GM12878 (cell line): Measurements from ENCODE around the gene GNG12. TPM values are rescaled to one million over a fixed set of nuclear protein-coding genes. Genes with fewer than 3 reads are reported as not detected.

Experiments used
- ATAC-seq: fragments of 200-7000 bp; cut with Tn5 transposase; 3 replicates; pipeline ENCODE4 v1.9.1; 2020; ENCODE audit warnings: mild to moderate bottlenecking, moderate library complexity
- BruUV-seq: library from RNA; stranded (reverse); fragments of 400-500 nt; replicated peaks from 2 replicates; lab custom pipeline; 2021; lab: Mats Ljungman, UMichigan
- CTCF ChIA-PET: fragments of 300-600 bp; sonication (Branson Sonifier 250); formaldehyde crosslinking; extraction: SDS; loops from one replicate; lab custom pipeline; 2021; ENCODE audit warnings: inconsistent platforms; lab: Yijun Ruan, JAX
- POLR2A ChIA-PET: fragments of 350-600 bp; formaldehyde crosslinking; extraction: SDS; loops from one replicate; lab custom pipeline; 2021; ENCODE audit warnings: inconsistent platforms; lab: Charles Lee
- RAD21 ChIA-PET: fragments of 300-600 bp; sonication (Branson Sonifier 250); formaldehyde crosslinking; loops from one replicate; lab custom pipeline; 2023; ENCODE audit warnings: antibody characterized with exemption; ENCODE audit not compliant: unreplicated experiment; lab: Charles Lee
- SMC1A ChIA-PET: fragments of 300-600 bp; sonication (Branson Sonifier 250); formaldehyde crosslinking; loops from one replicate; lab custom pipeline; 2023; ENCODE audit not compliant: unreplicated experiment, uncharacterized antibody; lab: Charles Lee
- DNase-seq: peaks from one replicate; pipeline ENCODE4 v3.0.0-alpha.2; 2011; ENCODE audit warnings: low read depth, low spot score
- FAIRE-seq: peaks from 3 replicates; lab custom pipeline; 2011; peaks lifted over from hg19 to GRCh38; lab: Jason Lieb, UNC
- H2AFZ ChIP-seq: 2 replicates; pipeline ENCODE4 v1.6.0; 2011; ENCODE audit warnings: low read depth, low read length, control low read depth; ENCODE audit not compliant: control insufficient read depth
- H3K27ac ChIP-seq: 2 replicates; pipeline ENCODE4 v1.5.1; 2011; ENCODE audit warnings: control low read depth; ENCODE audit not compliant: control insufficient read depth, insufficient read depth
- H3K27me3 ChIP-seq, 2 experiments: replicated peaks in 1 of 2; 2 replicates each; pipeline versions ENCODE4 v1.6.0 to v1.6.1; 2011; ENCODE audit warnings: low read length in 1 of 2; ENCODE audit not compliant: control insufficient read depth in 2 of 2, insufficient read depth in 2 of 2
- H3K36me3 ChIP-seq, 2 experiments: 2 replicates each; pipeline ENCODE4 v1.5.1; 2011; ENCODE audit warnings: low read length in 1 of 2; ENCODE audit not compliant: control insufficient read depth in 2 of 2, insufficient read depth in 2 of 2
- H3K4me1 ChIP-seq: 2 replicates; pipeline ENCODE4 v1.6.1; 2011; ENCODE audit warnings: mild to moderate bottlenecking, low read length, moderate library complexity, mixed read lengths; ENCODE audit not compliant: control insufficient read depth, insufficient read depth
- H3K4me2 ChIP-seq: 2 replicates; pipeline ENCODE4 v1.6.0; 2011; ENCODE audit warnings: control low read depth; ENCODE audit not compliant: control insufficient read depth, insufficient read depth
- H3K4me3 ChIP-seq: fragments of 200-600 bp; sonication (generic); 2 replicates; pipeline ENCODE4 v1.5.1; 2016
- H3K79me2 ChIP-seq: 2 replicates; pipeline ENCODE4 v1.6.0; 2011; ENCODE audit warnings: low read length; ENCODE audit not compliant: control insufficient read depth, insufficient read depth
- H3K9ac ChIP-seq: 2 replicates; pipeline ENCODE4 v1.8.0; 2011; ENCODE audit warnings: low read length, control low read depth, mixed read lengths; ENCODE audit not compliant: control insufficient read depth, insufficient read depth
- H3K9me3 ChIP-seq: replicated peaks from 3 replicates; pipeline ENCODE4 v1.5.1; 2011; ENCODE audit warnings: mild to moderate bottlenecking, low read length; ENCODE audit not compliant: control insufficient read depth, insufficient read depth
- H4K20me1 ChIP-seq: 2 replicates; pipeline ENCODE4 v1.6.0; 2011; ENCODE audit not compliant: control insufficient read depth, insufficient read depth
- ATF7 ChIP-seq: fragments of 450-650 bp; IDR thresholded peaks from 2 replicates; pipeline ENCODE4 v1.6.1; 2016; ENCODE audit warnings: low read depth, mild to moderate bottlenecking
- BCL11A ChIP-seq: IDR thresholded peaks from 2 replicates; pipeline ENCODE4 v1.6.1; 2011; ENCODE audit warnings: low read depth, low read length
- EED ChIP-seq: sonication (generic); IDR thresholded peaks from 2 replicates; pipeline ENCODE4 v1.6.1; 2016; ENCODE audit warnings: antibody characterized with exemption, low read depth
- EZH2 ChIP-seq: IDR thresholded peaks from 2 replicates; pipeline ENCODE4 v1.6.1; 2012; ENCODE audit warnings: low read depth, mild to moderate bottlenecking, control low read depth, inconsistent platforms, low read length, borderline replicate concordance; ENCODE audit not compliant: control insufficient read depth
- MEF2A ChIP-seq: IDR thresholded peaks from 2 replicates; pipeline ENCODE4 v1.6.1; 2011; ENCODE audit warnings: low read depth, mild to moderate bottlenecking, low read length, moderate library complexity; ENCODE audit not compliant: insufficient read depth
- NFXL1 ChIP-seq: fragments of 450-650 bp; IDR thresholded peaks from 2 replicates; pipeline ENCODE4 v1.6.1; 2017; ENCODE audit warnings: antibody characterized with exemption, mild to moderate bottlenecking, borderline replicate concordance
- POLR2AphosphoS2 ChIP-seq: IDR thresholded peaks from 2 replicates; pipeline ENCODE4 v1.6.1; 2011; ENCODE audit warnings: low read depth, mild to moderate bottlenecking, low read length, improper control_type of control experiment, moderate library complexity
- SREBF1 ChIP-seq: IDR thresholded peaks from 2 replicates; pipeline ENCODE4 v1.6.1; 2012; ENCODE audit warnings: mild to moderate bottlenecking, low read length
- TARDBP ChIP-seq: IDR thresholded peaks from 2 replicates; pipeline ENCODE4 v1.6.1; 2016; ENCODE audit warnings: borderline replicate concordance
- WRNIP1 ChIP-seq: IDR thresholded peaks from 2 replicates; pipeline ENCODE4 v1.6.1; 2011; ENCODE audit warnings: low read depth, low read length, improper control_type of control experiment, borderline replicate concordance
- ZNF24 ChIP-seq: fragments of 450-650 bp; IDR thresholded peaks from 2 replicates; pipeline ENCODE4 v1.6.1; 2017; ENCODE audit warnings: antibody characterized with exemption, mild to moderate bottlenecking
- in situ Hi-C: fragments of 300-500 bp; cut with MboI; formaldehyde crosslinking; loops from 9 replicates; pipeline ENCODE4 v1.14.3; 2018; ENCODE audit warnings: mixed read lengths
- intact Hi-C: fragments of 100-400 bp; cut with micrococcal nuclease; formaldehyde crosslinking; loops from one replicate; pipeline ENCODE4 v1.14.2; 2022; ENCODE audit not compliant: unreplicated experiment
- polyA plus RNA-seq, 11 experiments: library from polyadenylated mRNA; depleted of rRNA in 4 of 11; unstranded in 6 of 11; stranded (reverse) in 5 of 11; fragments of >200 nt; fragmentation: Nextera tagmentation in 4 of 11; fragmentation: Illumina TruSeq in 1 of 11; extraction: Ambion mirVana in 4 of 11; extraction: Trizol in 1 of 11; gene quantifications; 1 replicate in 1 of 11; 2 replicates in 10 of 11; pipeline versions ENCODE4 v1.2.1 to v1.2.3, GENCODE V29; 2011 to 2016; ENCODE audit warnings: inconsistent platforms in 2 of 11, missing spikeins in 2 of 11, low read depth in 1 of 11
- total RNA-seq, 4 experiments: library from RNA; depleted of rRNA in 3 of 4; stranded (reverse); fragments of >200 nt in 3 of 4; fragmentation: Illumina TruSeq in 1 of 4; extraction: Trizol in 1 of 4; gene quantifications; 2 replicates each; pipeline versions ENCODE4 v1.2.1 to v1.2.3, GENCODE V29; 2013 to 2021
- TF ChIP-seq, protein P1 (sequence below): fragments of 450-650 bp; formaldehyde crosslinking; IDR thresholded peaks from 2 replicates; pipeline ENCODE4 v1.4.0; 2022; ENCODE audit warnings: mild to moderate bottlenecking, moderate library complexity
- TF ChIP-seq, protein P2 (sequence below): IDR thresholded peaks from 2 replicates; pipeline ENCODE4 v1.6.1; 2012; ENCODE audit warnings: low read depth, low read length, improper control_type of control experiment
- TF ChIP-seq, protein P3 (sequence below): IDR thresholded peaks from 2 replicates; pipeline ENCODE4 v1.6.1; 2011; ENCODE audit warnings: borderline replicate concordance, low read depth, mild to moderate bottlenecking, moderate library complexity, low read length; ENCODE audit not compliant: insufficient read depth, poor library complexity, severe bottlenecking
- TF ChIP-seq, protein P4 (sequence below): fragments of 450-650 bp; IDR thresholded peaks from 2 replicates; pipeline ENCODE4 v1.6.1; 2016; ENCODE audit warnings: mild to moderate bottlenecking

Gene GNG12
- total and polyA plus RNA-seq, 10 of the 15 experiments (the other 5 are each of a cell fraction or from before 2014, with no cell fraction given): 0.22 to 32.8 (median 0.35) TPM

DNA sequence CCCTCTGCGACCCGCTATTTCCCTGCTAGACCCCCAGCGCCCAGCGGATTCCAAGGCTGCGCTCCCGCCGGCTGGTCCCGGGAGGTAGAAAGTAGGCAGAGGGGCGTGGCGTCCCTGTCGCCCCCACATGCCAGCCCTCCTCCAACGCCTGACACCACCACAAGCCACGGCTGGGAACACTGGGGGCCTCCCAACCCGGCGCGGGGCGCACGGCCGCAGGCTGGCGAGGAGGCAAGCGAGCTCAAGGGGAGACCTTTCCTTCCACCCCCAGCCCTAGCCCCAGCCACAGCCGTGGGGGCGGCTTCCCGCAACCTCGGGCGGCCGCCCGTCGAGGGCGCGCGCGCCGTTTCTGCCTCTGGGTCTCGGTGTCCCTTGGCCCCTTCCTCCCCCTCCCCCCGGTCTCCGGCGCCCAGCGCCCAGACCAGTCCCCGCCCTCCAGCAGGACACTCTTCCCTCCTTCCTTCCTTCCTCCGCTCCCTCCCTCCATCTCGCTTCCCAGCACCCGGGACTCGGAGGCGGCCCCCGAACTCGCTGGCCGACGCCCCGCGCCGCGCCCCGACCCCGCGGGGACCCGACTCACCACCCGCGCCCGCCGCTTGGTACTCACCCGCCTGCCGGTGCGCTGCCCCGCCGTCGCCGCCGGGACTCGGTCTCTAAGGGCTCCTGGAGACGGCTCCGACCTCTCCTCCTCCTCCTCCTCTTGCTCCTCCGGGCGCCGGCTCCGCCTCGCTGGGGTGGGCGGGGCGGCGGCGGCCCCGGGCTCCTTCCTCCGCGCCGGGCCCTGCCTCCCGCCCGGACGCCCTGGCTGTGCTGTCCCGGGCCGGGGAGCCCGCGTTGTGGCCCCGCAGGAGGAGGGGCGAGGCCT lies at the start of gene GNG12 (continued):
- TF ChIP-seq, protein P1, sequence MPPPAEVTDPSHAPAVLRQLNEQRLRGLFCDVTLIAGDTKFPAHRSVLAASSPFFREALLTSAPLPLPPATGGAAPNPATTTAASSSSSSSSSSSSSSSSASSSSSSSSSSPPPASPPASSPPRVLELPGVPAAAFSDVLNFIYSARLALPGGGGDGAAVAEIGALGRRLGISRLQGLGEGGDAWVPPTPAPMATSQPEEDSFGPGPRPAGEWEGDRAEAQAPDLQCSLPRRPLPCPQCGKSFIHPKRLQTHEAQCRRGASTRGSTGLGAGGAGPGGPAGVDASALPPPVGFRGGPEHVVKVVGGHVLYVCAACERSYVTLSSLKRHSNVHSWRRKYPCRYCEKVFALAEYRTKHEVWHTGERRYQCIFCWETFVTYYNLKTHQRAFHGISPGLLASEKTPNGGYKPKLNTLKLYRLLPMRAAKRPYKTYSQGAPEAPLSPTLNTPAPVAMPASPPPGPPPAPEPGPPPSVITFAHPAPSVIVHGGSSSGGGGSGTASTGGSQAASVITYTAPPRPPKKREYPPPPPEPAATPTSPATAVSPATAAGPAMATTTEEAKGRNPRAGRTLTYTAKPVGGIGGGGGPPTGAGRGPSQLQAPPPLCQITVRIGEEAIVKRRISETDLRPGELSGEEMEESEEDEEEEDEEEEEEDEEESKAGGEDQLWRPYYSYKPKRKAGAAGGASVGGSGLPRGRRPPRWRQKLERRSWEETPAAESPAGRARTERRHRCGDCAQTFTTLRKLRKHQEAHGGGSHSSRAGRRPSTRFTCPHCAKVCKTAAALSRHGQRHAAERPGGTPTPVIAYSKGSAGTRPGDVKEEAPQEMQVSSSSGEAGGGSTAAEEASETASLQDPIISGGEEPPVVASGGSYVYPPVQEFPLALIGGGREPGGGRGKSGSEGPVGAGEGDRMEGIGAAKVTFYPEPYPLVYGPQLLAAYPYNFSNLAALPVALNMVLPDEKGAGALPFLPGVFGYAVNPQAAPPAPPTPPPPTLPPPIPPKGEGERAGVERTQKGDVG (CRISPR knock-in tag): no peak
- no peak for TF ChIP-seq SREBF1
- no peak for TF ChIP-seq POLR2AphosphoS2
- TF ChIP-seq EED: no peak

DNA sequence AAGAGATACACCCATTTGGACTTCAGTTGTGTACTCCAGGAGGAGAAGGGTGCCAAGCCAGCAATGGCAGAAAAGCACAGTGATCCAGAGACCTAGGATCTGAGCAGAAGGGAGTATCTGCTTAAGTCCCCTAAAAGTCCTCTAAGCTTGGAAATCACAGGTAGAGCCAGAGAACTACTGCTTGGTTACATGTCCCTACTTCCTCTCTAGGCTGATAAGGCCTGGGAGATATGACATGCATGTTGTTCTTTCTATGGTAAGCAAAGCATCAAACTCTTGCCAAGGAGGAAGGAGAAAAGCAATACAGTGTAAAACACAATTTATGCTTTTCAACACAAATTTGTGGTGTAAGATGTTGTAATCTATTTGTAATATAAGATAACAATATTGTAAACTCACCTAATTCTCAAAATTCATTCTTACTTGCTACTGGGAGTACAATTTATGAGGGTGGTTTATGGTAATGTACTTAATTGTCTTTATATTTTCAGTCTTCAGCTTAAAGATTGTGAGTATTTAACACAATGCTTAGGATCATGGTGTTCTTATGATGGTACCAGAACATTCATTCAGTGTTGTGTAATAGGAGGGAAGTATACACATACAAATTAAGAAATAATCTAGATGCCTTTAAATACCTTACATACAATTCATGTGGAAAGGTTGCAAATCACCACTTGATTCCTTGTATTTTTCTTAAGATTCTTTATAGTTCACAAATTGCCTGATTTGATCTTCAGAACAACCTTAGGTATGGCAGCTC lies 49.1 kb upstream of the GNG12 start:
- Histone ChIP-seq H3K27me3 (no peaks in the 10 kb centered on the region), H3K4me3 (no peak overlapping the region), H3K27ac (no peak overlapping the region), H3K4me2 (no peak overlapping the region), H3K9ac (no peak overlapping the region), H4K20me1 (no peaks in the 10 kb centered on the region), H3K79me2 (no peaks in the 10 kb centered on the region), H2AFZ (no peak overlapping the region), H3K36me3 (no peaks in the 10 kb centered on the region), H3K9me3 (no peaks in the 10 kb centered on the region), H3K4me1 (no peaks in the 10 kb centered on the region)
- ChIA-PET RAD21 (no interaction called here), SMC1A (no interaction called here), POLR2A (no interaction called here), CTCF (no interaction called here)
- DNase-seq (no peak), FAIRE-seq (no peak), ATAC-seq (no peak)
- intact Hi-C loops (no loop called here), in situ Hi-C loops (no loop called here)
- BruUV-seq: no TSS peak
- TF ChIP-seq NFXL1 (no peak), TARDBP (no peak), EZH2 (no peak), ATF7 (no peak), ZNF24 (no peak), WRNIP1 (no peak), BCL11A (no peak), MEF2A (no peak), EED (no peak)
- TF ChIP-seq, protein P2, sequence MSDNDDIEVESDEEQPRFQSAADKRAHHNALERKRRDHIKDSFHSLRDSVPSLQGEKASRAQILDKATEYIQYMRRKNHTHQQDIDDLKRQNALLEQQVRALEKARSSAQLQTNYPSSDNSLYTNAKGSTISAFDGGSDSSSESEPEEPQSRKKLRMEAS: no peak
- TF ChIP-seq, protein P3, sequence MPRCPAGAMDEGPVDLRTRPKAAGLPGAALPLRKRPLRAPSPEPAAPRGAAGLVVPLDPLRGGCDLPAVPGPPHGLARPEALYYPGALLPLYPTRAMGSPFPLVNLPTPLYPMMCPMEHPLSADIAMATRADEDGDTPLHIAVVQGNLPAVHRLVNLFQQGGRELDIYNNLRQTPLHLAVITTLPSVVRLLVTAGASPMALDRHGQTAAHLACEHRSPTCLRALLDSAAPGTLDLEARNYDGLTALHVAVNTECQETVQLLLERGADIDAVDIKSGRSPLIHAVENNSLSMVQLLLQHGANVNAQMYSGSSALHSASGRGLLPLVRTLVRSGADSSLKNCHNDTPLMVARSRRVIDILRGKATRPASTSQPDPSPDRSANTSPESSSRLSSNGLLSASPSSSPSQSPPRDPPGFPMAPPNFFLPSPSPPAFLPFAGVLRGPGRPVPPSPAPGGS: no peak
- TF ChIP-seq, protein P4, sequence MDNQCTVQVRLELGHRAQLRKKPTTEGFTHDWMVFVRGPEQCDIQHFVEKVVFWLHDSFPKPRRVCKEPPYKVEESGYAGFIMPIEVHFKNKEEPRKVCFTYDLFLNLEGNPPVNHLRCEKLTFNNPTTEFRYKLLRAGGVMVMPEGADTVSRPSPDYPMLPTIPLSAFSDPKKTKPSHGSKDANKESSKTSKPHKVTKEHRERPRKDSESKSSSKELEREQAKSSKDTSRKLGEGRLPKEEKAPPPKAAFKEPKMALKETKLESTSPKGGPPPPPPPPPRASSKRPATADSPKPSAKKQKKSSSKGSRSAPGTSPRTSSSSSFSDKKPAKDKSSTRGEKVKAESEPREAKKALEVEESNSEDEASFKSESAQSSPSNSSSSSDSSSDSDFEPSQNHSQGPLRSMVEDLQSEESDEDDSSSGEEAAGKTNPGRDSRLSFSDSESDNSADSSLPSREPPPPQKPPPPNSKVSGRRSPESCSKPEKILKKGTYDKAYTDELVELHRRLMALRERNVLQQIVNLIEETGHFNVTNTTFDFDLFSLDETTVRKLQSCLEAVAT: no peak
